DND-41 (cell line): Measurements from ENCODE around the gene LDLRAP1.

Source experiments
- CTCF ChIP-seq: IDR thresholded peaks from 2 replicates; pipeline ENCODE4 v1.5.1; 2012; ENCODE audit warnings: borderline replicate concordance, low read length, moderate library complexity, mild to moderate bottlenecking; ENCODE audit not compliant: poor library complexity, severe bottlenecking; ENCODE audit errors: extremely low read depth
- EZH2 ChIP-seq: IDR thresholded peaks from 3 replicates; pipeline ENCODE4 v1.6.1; 2012; ENCODE audit warnings: borderline replicate concordance, low read depth, mild to moderate bottlenecking, moderate library complexity, low read length, inconsistent platforms; ENCODE audit not compliant: severe bottlenecking

GRCh38 chr1:25548601-25549000 is 5.2 kb downstream of the LDLRAP1 start:
- TF ChIP-seq CTCF (no peak), EZH2 (no peak)
